Measurements from ENCODE around the gene PPT2. TPM values are rescaled to one million over a fixed set of nuclear protein-coding genes. Genes with fewer than 3 reads are reported as not detected.
A peak's percentile ranks its signal among the peaks of the same experiment; 100 is the strongest.

Gene PPT2
- total RNA-seq, 6 donors from 2014 or later = 7.0 to 64.8 (median 16.8) TPM

DNA sequence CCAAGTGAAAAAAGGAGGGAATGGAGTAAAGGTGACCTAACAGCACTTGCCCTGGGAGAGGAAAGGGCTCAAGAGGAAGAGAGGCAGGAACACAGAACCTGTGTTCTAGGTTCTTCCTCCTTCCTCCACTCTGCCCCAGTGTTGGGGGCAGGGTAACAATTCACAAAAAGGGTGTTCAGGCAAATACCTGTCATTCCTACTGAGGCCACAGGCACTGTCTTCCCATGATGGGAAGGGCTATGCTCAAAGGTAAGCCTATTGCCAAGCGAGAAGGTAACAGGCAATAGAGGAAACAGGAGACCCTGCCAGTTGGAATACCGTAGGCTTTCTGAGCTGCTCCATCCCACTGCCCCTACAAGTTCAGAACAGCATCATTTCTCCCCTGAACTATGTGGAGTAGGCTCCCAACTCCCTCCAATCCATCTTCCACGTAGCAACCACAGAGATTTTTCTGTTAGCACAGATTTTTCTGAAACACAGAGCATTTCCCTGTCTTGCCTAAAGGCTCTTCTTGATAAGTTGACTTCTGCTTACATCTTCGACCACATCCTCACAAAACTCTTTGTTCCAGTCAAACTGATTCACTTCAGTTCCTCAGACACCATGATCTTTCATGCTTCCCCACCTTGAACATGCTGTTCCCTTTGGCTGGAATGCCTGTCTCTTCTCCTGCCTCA lies 19.2 kb downstream of the PPT2 start:
- H3K4me3 ChIP-seq = no peak overlapping the region
- no peak overlapping the region for H3K27ac ChIP-seq
- TF ChIP-seq, protein P1, sequence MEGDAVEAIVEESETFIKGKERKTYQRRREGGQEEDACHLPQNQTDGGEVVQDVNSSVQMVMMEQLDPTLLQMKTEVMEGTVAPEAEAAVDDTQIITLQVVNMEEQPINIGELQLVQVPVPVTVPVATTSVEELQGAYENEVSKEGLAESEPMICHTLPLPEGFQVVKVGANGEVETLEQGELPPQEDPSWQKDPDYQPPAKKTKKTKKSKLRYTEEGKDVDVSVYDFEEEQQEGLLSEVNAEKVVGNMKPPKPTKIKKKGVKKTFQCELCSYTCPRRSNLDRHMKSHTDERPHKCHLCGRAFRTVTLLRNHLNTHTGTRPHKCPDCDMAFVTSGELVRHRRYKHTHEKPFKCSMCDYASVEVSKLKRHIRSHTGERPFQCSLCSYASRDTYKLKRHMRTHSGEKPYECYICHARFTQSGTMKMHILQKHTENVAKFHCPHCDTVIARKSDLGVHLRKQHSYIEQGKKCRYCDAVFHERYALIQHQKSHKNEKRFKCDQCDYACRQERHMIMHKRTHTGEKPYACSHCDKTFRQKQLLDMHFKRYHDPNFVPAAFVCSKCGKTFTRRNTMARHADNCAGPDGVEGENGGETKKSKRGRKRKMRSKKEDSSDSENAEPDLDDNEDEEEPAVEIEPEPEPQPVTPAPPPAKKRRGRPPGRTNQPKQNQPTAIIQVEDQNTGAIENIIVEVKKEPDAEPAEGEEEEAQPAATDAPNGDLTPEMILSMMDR (IDR thresholded peaks at IDR 0.05) = no peak
- no peak for TF ChIP-seq POLR2A (IDR thresholded peaks at IDR 0.05)
- no peak for TF ChIP-seq POLR2AphosphoS5 (IDR thresholded peaks at IDR 0.05)
- no peak for TF ChIP-seq EP300 (IDR thresholded peaks at IDR 0.05)
- H3K9me3 ChIP-seq = no peaks in the 10 kb centered on the region
- WGBS, 2 donors = 71 to 82% methylated on average over 4 of the region's 4 CpGs
- H3K27me3 ChIP-seq = no peaks in the 10 kb centered on the region
- H3K36me3 ChIP-seq = peaks cover 0 to 32% (median 23%) of the 10 kb centered on the region in 4 donors
- no peak for ATAC-seq (ENCODE audit: low FRiP score in 2 of 2)
- H3K4me1 ChIP-seq = peaks cover 23 to 39% (median 30%) of the 10 kb centered on the region in 4 donors
- no peak for DNase-seq

DNA sequence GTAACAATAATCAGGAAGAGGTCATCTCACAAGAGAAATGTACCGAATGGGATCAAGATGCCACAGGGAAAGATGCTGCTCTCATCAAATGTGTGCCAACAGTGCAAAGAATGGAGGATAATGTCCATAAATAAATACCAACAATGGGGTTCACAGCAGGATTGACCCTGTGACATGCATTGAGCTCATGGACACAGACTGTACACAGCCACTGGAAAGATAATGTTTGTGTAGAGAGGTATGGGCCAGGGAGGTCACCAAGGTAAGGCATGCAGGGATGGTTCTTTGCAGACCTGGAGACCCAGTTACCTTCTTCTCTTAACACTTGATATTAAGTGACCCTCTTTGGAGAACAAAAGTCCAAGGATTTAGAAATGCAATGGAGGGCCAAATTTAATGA lies 20.5 kb downstream of the PPT2 start:
- Histone ChIP-seq H3K9me3 (no peaks in the 10 kb centered on the region), H3K27me3 (no peaks in the 10 kb centered on the region), H3K4me1 (peaks cover 29 to 46% (median 37%) of the 10 kb centered on the region in 4 donors), H3K36me3 (peaks cover 0 to 20% (median 18%) of the 10 kb centered on the region in 4 donors), H3K27ac (no peak overlapping the region), H3K4me3 (peak overlapping the region in 1 of 4 donors; percentile 80)
- DNase-seq (no peak), ATAC-seq (ENCODE audit: low FRiP score in 2 of 2) (no peak)
- TF ChIP-seq POLR2A (IDR thresholded peaks at IDR 0.05) = no peak
- TF ChIP-seq POLR2AphosphoS5 (IDR thresholded peaks at IDR 0.05) = no peak
- TF ChIP-seq, protein P1 (IDR thresholded peaks at IDR 0.05) = no peak
- no peak for TF ChIP-seq EP300 (IDR thresholded peaks at IDR 0.05)
- WGBS, 2 donors = 79 to 84% methylated on average over 1 of the region's 1 CpG

DNA sequence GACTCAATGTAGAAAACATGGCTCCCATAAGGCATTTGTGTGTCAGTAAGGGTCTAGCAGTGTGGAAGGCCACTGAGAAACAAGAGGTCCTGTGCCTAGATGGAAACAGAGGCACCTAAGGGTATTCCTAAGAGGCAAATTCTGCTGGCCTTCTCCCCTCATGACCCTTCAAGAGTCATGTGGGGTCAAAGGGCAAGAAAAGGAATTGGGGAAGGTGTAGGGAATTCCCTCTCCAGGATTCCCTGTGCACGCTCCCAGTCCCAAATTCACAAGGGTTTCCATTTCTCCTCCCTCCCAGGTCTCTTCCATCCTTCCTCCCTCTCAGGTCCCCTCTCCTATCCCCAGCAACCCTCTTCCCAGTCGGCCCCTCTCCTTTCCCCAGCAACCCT lies 21.4 kb downstream of the PPT2 start:
- no peak for TF ChIP-seq POLR2AphosphoS5 (IDR thresholded peaks at IDR 0.05)
- TF ChIP-seq, protein P1 (IDR thresholded peaks at IDR 0.05) = no peak
- no peak for TF ChIP-seq EP300 (IDR thresholded peaks at IDR 0.05)
- no peak for TF ChIP-seq POLR2A (IDR thresholded peaks at IDR 0.05)
- Histone ChIP-seq H3K36me3 (peaks cover 0 to 19% (median 11%) of the 10 kb centered on the region in 4 donors), H3K4me3 (peak overlapping the region; percentile 80 to 87 (median 84)), H3K4me1 (peaks cover 37 to 53% (median 44%) of the 10 kb centered on the region in 4 donors), H3K27me3 (no peaks in the 10 kb centered on the region), H3K9me3 (no peaks in the 10 kb centered on the region), H3K27ac (peak overlapping the region; percentile 89 to 98 (median 96))
- 8 to 20% methylated on average over 2 of the region's 2 CpGs for WGBS, 2 donors
- ATAC-seq (ENCODE audit: low FRiP score in 2 of 2) (no peak), DNase-seq (no peak)

DNA sequence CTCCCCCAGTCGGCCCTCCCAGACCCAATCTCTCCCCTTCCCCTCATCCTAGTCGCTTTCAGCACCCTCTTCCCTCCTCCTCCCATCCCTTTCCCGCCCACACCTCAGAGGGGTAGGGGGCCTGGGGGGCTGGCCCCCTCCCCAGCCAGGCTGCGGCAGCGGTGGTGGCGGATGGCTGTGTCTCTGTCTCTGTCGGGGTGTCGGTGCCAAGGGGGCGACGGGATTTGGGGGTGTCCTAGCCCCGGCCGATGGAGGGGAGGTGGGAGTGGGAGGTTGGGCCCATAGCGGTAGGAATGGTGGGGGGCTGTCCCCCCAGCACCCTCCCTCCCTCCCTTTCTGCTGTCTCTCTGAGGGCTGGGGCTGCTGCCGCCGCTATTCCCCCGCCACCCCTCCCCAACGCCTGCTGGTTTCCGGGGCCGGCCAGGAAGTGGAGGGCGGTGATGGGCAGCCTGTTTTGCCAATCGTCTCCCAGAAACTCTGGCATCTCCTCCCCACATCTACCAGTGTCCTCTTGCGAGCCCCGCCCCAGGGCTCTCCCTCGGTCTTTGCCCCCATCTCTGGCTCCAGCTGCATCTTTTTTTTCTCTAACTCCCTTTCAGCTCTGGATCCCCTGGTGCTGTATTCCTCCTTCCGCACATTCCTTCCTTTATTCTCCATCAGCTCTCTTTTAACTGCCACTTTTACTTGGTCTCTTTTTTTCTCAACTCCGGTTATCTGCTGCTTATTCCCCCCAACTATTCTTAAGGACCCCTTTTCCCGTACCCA lies 22.0 kb downstream of the PPT2 start, which contains the start of gene AGPAT1:
Gene AGPAT1 (minus strand): TSS at position 374 of the 765 bp plus-strand sequence. CDS start 4,588 bp downstream, outside the sequence.
- Histone ChIP-seq H3K4me1 (peaks cover 37 to 56% (median 45%) of the 10 kb centered on the region in 4 donors), H3K36me3 (peaks cover 3 to 18% (median 11%) of the 10 kb centered on the region in 4 donors), H3K27me3 (no peaks in the 10 kb centered on the region), H3K27ac (peak within 1 kb of the TSS; percentile 89 to 98 (median 96)), H3K9me3 (no peaks in the 10 kb centered on the region), H3K4me3 (peak within 1 kb of the TSS; percentile 80 to 87 (median 84))
- ATAC-seq (ENCODE audit: low FRiP score in 2 of 2) = peak; percentile 85 to 86
- 1 to 2% methylated on average over 14 to 27 of the region's 27 CpGs for WGBS, 2 donors
- TF ChIP-seq POLR2A (IDR thresholded peaks at IDR 0.05) (peak in 2 of 4 donors; percentile 64 to 76), POLR2AphosphoS5 (IDR thresholded peaks at IDR 0.05) (peak; percentile 85 to 92)
- TF ChIP-seq, protein P1 (IDR thresholded peaks at IDR 0.05) = no peak
- DNase-seq = peak; percentile 93 to 97
